HAP-1 (cell line): ENCODE results near the gene ALDH16A1.

Experiments
- DNase-seq, 2 experiments: peaks; one replicate each; pipeline ENCODE4 v3.0.0-alpha.2; 2016 to 2020; ENCODE audit warnings: low spot score in 2 of 2
- H3K27me3 ChIP-seq: fragments of 250-450 bp; sonication (Bioruptor Pico); 2 replicates; pipeline ENCODE4 v1.5.1; 2020; ENCODE audit warnings: low read depth, mild to moderate bottlenecking, moderate library complexity
- H3K36me3 ChIP-seq: fragments of 250-450 bp; sonication (Bioruptor Pico); replicated peaks from 2 replicates; pipeline ENCODE4 v1.5.1; 2020; ENCODE audit warnings: mild to moderate bottlenecking
- H3K4me1 ChIP-seq: fragments of 250-450 bp; sonication (Bioruptor Pico); 2 replicates; pipeline ENCODE4 v1.5.1; 2020; ENCODE audit warnings: mild to moderate bottlenecking
- H3K4me3 ChIP-seq: fragments of 250-450 bp; sonication (Bioruptor Pico); 2 replicates; pipeline ENCODE4 v1.5.1; 2020; ENCODE audit warnings: mild to moderate bottlenecking, moderate library complexity
- H3K9me3 ChIP-seq: fragments of 250-450 bp; sonication (Bioruptor Pico); 2 replicates; pipeline ENCODE4 v1.5.1; 2020; ENCODE audit warnings: mild to moderate bottlenecking, moderate library complexity
- in situ Hi-C: fragments of 300-500 bp; cut with MboI; formaldehyde crosslinking; loops from 3 replicates; pipeline ENCODE4 v1.14.3; 2020; ENCODE audit warnings: low sequenced_read_pairs, inconsistent platforms, mixed read lengths

ALDH16A1 gene

DNA sequence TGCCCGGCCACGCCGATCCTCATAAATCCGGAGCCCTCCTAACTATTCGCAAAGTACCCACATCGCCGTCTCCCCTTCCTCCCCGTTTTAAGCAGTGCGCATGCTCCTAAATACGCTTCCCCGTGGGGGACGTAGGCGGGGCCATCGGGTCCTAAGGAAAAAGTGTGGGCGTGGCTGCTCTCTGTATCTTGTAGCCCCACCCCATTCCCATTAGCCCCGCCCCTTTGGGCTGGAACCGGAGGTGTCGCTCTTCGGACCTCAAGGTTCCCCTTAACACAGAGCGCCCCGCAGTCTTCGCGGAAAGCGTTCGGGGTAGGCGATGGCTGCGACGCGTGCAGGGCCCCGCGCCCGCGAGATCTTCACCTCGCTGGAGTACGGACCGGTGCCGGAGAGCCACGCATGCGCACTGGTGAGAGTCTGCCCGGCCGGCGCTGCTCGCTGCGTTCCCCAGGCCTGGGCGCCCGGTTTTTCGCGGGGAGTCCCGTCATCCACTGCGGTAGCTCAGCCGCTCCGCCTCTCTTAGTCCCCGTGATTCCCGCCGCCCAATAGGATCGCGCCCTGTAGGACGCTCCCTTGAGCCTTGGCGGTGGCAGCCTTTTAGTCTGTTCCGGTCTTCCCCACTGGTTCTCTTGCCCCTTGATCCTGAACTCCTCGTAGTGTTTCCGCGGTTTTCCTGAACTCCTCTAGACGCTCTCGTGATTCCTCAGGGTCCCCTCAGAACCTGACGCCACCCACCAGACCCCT is at the start of gene ALDH16A1:
TSS of gene ALDH16A1 (plus strand) at position 213 of the 744 bp plus-strand sequence. CDS start at position 320, 107 bp downstream.
- Histone ChIP-seq H3K4me1 (peaks cover 3% of the 10 kb centered on the region; the same call in 1 of the 2 replicates), H3K9me3 (no peaks in the 10 kb centered on the region), H3K27me3 (no peaks in the 10 kb centered on the region), H3K4me3 (peak within 1 kb of the TSS; percentile 90), H3K36me3 (peaks cover 21% of the 10 kb centered on the region)
- in situ Hi-C loops = no loop called here
- DNase-seq = peak; percentile 96 to 98

DNA sequence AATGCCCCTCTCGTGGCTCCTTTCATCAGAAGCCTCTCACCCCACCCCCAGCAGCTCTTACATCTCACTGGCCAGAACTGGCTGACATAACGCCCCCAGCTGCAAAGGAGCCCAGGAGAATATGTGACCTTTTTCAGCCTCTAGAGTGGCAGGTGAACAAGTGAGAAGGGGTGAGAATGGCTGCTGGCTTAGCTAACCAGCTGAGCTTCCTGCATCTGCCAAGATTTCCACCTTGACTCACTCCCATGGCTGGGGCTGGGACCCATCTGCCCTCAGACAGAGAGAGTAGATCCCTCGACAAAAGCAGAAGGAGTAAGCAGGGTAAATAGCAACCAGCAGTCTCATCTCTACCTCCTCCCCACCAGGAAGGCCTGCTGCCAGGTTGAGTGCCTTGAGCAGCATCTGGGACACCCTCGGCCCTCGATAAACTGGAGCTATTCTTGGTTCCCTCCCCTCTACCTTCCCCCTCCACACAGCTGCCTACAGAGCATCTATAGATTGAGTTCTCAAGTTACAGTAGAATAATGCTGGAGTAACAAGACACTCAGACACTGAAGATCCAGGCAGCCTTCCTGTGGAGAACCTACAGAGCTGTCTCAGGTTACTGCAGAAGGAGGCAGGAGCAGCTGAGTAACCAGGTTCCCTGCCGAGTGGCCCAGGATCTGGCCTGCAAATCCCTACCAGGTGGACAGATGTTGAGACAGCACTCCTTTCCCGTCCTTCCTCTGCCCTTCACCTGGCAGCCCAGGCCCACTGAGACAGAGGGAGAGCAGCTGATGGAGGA is 49.4 kb upstream of the ALDH16A1 start:
- no peaks in the 10 kb centered on the region for H3K9me3 ChIP-seq
- no peaks in the 10 kb centered on the region for H3K36me3 ChIP-seq
- in situ Hi-C loops = no loop called here
- no peaks in the 10 kb centered on the region for H3K4me1 ChIP-seq
- H3K27me3 ChIP-seq = no peaks in the 10 kb centered on the region
- no peak overlapping the region for H3K4me3 ChIP-seq
- no peak for DNase-seq

DNA sequence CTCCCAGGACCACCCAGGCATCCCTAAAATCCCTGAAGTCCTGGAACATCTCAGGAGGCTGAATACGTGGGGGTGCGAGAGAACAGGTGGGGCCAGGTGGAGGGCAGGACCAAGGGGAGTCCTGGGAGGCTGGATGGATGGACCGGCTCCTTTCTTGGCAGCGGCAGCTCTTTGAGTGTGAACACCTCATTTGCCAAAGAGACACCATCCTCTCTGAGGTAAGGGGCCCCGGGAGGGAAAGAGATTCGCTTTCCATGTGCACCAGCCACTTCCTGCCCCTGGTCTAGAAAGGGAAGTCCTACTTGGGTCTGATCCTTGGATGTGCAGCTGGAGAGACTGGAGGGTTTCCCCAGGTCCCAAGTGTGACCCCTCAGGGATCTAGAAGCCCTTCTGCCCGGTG is 45.9 kb upstream of the ALDH16A1 start:
- H3K4me1 ChIP-seq = no peaks in the 10 kb centered on the region
- H3K36me3 ChIP-seq = no peaks in the 10 kb centered on the region
- in situ Hi-C loops = no loop called here
- H3K9me3 ChIP-seq = no peaks in the 10 kb centered on the region
- no peak for DNase-seq
- H3K4me3 ChIP-seq = no peak overlapping the region
- no peaks in the 10 kb centered on the region for H3K27me3 ChIP-seq

DNA sequence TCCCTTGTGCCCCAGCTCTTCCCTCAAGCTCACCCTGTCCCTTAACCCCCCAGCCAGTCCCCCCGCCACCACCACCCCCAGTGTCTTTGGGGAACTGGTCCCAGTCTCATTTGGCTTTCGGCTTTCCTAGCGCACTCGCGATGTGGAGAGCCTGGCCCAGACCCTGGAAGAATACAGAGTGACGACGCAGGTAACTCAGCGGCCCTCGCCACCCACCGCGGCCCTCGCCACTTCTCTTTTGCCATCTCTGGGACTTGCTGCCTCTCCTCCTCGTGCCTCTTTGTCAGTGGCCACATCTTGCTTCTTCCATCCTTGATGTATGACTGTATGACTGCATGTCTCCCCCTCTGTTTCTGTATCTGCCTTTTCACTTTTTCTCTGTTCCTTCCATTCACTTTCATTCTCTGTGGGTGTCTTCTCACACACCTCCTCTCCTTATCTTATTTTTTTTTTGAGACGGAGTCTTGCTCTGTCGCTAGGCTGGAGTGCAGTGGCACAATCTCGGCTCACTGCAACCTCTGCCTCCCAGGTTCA is 45.5 kb upstream of the ALDH16A1 start:
- no peaks in the 10 kb centered on the region for H3K27me3 ChIP-seq
- in situ Hi-C loops = no loop called here
- DNase-seq = no peak
- H3K4me1 ChIP-seq = no peaks in the 10 kb centered on the region
- no peak overlapping the region for H3K4me3 ChIP-seq
- H3K36me3 ChIP-seq = no peaks in the 10 kb centered on the region
- H3K9me3 ChIP-seq = no peaks in the 10 kb centered on the region

DNA sequence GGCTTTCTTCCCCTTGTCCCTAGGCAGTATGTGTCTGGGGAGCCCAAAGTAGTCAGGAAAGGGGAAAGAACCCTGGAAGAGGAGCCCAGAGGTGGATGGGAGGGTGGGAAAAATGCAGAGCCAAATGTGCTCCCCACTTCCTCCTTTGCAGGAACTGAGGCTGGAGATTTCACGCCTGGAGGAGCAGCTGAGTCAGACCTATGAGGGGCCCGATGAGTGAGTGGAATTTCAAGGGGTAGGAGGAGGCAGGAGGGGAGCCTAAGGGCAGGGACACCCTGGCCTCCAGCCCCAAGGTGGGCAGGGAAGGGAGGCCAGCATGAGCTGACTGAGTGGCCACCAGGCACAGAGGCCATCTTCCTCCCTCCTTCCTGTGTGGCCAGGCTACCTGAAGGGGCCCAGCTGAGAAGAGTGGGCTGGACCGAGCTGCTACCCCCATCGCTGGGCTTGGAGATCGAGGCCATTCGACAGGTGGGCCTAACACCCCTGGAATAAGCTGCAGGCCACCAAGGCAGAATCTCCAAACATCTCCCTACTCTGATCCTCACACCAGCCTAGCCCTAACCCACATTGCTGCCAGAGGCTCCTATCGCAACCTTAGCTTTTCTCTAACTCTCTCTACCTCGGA is 44.1 kb upstream of the ALDH16A1 start:
- no peak overlapping the region for H3K4me3 ChIP-seq
- no peaks in the 10 kb centered on the region for H3K36me3 ChIP-seq
- H3K4me1 ChIP-seq = no peaks in the 10 kb centered on the region
- in situ Hi-C loops = no loop called here
- no peaks in the 10 kb centered on the region for H3K9me3 ChIP-seq
- DNase-seq = no peak
- no peaks in the 10 kb centered on the region for H3K27me3 ChIP-seq

DNA sequence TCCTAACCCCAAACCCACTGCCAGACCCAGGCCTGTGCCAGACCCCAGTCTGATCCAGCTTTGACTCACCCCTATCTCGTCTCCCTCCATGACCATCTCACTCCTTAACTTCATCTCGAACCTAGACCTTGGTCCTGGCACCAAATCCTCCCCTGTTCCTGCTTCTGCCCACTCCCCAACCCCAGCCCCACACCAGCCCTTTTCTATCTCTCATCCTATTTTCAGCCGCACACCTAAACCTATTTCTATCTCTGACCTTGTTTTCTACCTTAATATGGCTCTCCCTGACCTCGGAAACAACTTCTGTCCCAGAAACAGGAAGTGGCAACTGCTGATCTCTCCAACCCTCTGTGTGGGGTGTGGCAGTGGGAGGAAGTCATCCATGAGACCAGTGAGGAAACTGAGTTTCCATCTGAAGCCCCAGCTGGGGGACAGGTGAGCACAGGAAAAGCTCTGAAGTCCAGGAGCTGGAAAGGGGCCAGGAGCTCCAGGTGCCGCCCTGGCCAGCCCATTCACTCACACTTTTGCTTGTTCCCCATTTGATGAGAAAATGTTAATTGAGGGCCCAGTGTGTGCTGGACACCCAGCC is 43.5 kb upstream of the ALDH16A1 start:
- Histone ChIP-seq H3K4me1 (no peaks in the 10 kb centered on the region), H3K9me3 (no peaks in the 10 kb centered on the region), H3K27me3 (no peaks in the 10 kb centered on the region), H3K4me3 (no peak overlapping the region), H3K36me3 (no peaks in the 10 kb centered on the region)
- no peak for DNase-seq
- in situ Hi-C loops = no loop called here

DNA sequence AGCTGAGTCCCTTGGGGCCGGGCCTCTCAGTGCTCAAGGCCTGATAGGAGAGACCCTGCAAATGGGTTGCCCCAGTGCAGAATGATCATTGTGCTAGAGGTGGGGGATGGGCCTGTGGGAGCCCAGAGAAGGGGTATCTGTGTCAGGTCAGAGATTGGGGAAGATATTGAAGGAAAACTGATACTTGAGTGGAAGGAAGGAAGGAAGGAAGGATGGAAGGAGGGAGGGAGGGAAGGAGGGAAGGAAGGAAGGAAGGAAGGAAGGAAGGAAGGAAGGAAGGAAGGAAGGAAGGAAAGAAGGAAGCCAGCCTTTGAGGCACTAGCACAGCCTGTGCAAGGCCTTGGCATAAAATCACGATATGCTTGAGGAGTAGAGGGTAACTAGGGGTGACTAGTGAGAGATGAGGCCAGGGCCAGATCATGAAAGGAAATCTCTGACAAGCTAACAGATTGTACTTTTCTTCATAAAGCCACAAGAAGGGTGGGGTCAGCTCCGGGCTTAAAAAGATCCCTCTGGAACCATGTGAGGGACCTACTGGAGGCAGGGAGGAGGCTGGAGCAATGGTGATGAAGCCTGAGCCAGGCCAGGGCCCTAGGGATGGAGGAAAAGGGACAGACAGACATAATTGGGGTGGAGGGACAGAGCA is 41.2 kb upstream of the ALDH16A1 start:
- H3K27me3 ChIP-seq = no peaks in the 10 kb centered on the region
- in situ Hi-C loops = no loop called here
- no peaks in the 10 kb centered on the region for H3K4me1 ChIP-seq
- no peak for DNase-seq
- H3K4me3 ChIP-seq = no peak overlapping the region
- no peaks in the 10 kb centered on the region for H3K36me3 ChIP-seq
- H3K9me3 ChIP-seq = no peaks in the 10 kb centered on the region

DNA sequence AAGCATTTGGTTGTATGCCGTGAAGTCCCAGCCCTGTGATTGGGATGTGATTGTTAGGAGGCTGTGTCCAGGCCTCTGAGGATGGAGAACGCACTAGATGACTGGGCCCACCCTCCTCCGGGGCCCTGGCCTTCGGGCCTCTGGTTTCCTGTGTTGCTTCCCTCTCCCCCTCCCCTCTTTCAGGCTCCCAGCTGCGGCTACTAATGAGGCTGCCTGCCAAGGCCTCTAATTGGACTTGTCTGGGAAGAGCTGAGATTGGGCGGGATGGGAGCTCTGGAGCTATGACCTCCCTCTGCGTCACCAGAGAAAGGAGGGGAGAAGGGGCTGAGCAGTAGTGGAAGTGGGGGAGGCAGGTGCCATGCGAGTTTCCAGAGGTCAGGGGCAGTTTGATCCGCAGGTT is 39.7 kb upstream of the ALDH16A1 start:
- in situ Hi-C loops = no loop called here
- H3K36me3 ChIP-seq = no peaks in the 10 kb centered on the region
- DNase-seq = no peak
- H3K9me3 ChIP-seq = no peaks in the 10 kb centered on the region
- no peak overlapping the region for H3K4me3 ChIP-seq
- no peaks in the 10 kb centered on the region for H3K4me1 ChIP-seq
- peaks cover 5% of the 10 kb centered on the region; the same call in 1 of the 2 replicates for H3K27me3 ChIP-seq

DNA sequence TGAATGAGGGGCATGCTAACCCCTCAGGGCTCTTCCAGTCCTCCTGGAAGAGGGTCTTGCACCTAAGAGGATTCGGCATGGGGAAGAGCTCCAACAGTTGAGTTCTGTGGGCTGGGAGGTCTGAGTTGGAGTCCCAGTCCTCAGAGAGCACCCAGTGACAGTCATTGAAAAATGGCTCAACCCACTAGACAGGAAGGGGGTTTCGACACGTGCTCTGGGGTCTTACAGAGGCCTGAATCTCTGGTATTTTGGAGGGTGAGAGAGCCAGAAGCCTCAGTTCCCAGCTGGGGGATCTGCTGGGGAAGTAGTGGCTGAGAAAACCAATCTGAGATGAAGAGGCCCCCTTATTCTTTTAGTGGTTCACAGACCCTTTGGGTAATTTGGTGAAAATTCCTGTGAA is 38.8 kb upstream of the ALDH16A1 start:
- H3K9me3 ChIP-seq = no peaks in the 10 kb centered on the region
- no peaks in the 10 kb centered on the region for H3K4me1 ChIP-seq
- no peak for DNase-seq
- peaks cover 13% of the 10 kb centered on the region for H3K27me3 ChIP-seq
- no peaks in the 10 kb centered on the region for H3K36me3 ChIP-seq
- no peak overlapping the region for H3K4me3 ChIP-seq
- in situ Hi-C loops = no loop called here

DNA sequence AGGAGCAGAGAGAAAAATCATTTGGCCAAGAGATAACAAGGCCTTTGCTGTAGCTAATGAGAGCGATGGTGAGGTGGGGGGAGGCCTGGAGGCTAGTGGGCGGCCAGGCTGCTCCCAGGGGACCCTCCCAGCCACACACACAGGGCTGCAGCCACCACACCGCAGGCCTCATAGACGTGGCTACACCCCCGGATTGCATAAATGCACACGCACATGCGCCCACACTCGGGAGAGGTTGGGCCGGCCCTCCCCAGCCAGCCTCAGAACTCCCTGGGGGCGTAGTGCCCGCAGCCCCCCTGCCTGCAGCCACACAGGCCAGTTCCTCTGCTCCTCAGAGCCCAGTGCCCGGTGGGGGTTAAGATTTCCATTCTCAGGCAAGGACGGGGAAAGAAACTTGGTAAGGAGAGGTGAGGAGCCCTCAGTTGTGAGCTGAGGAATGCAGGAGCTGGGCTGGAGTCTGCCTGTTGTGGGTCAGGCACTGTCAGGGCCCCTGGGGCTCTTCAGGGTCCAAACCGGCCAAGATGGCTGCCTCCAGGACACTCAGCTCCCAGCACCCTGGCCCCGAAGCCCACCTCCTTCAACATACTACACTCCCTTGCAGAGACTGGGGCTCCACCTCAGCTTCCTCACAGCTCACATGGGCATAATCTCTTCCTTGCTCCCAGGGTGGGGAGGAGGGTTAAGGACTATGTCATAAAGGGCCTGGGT is 37.8 kb upstream of the ALDH16A1 start:
- Histone ChIP-seq H3K27me3 (peaks cover 23% of the 10 kb centered on the region), H3K4me3 (no peak overlapping the region), H3K9me3 (no peaks in the 10 kb centered on the region), H3K36me3 (no peaks in the 10 kb centered on the region), H3K4me1 (no peaks in the 10 kb centered on the region)
- in situ Hi-C loops = no loop called here
- no peak for DNase-seq

DNA sequence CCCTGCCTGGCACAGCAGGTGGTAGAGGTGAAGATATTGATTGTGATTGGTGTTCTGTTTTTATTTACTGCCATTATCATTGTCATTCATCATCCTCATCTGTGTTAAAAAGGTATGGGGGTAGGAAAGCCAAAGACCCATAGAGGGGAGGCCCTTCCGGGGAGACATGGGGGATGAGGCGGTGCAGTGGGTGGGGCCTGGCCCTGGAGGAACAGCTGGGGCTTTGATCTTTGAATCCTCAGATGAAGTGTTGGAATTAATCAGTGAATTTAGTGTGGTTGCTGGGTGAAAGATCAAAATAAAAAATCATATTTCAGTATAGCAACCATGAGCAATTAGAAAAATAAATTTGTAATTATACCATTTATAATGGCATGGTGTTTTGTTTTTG is 37.2 kb upstream of the ALDH16A1 start:
- Histone ChIP-seq H3K4me1 (peaks cover 2% of the 10 kb centered on the region; the same call in 1 of the 2 replicates), H3K4me3 (no peak overlapping the region)
- in situ Hi-C loops = no loop called here

DNA sequence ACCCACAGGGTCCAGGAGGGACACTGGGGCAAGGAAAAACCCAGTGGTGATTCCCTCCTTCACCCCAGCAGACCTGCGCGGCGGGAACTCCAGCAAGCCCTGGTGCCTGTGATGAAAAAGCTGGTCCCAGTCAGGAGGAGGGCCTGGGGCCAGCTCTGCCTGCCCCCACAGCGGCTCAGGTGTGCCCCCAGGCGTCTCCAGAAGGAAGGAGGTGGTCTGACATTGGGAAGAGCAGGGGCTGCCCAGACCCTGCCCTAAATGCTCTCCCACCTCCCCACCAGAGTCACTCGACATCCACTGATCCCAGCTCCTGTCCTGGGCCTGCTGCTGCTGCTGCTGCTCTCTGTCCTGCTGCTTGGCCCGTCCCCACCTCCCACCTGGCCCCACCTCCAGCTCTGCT is 35.9 kb upstream of the ALDH16A1 start:
- Histone ChIP-seq H3K4me1 (peaks cover 2% of the 10 kb centered on the region; the same call in 1 of the 2 replicates), H3K27me3 (peaks cover 40% of the 10 kb centered on the region), H3K36me3 (no peaks in the 10 kb centered on the region), H3K4me3 (no peak overlapping the region), H3K9me3 (no peaks in the 10 kb centered on the region)
- in situ Hi-C loops = no loop called here
- no peak for DNase-seq

More for the DNA sequence above, 37.2 kb upstream of the ALDH16A1 start:
- Histone ChIP-seq H3K36me3 (no peaks in the 10 kb centered on the region), H3K27me3 (peaks cover 28% of the 10 kb centered on the region), H3K9me3 (no peaks in the 10 kb centered on the region)
- no peak for DNase-seq

DNA sequence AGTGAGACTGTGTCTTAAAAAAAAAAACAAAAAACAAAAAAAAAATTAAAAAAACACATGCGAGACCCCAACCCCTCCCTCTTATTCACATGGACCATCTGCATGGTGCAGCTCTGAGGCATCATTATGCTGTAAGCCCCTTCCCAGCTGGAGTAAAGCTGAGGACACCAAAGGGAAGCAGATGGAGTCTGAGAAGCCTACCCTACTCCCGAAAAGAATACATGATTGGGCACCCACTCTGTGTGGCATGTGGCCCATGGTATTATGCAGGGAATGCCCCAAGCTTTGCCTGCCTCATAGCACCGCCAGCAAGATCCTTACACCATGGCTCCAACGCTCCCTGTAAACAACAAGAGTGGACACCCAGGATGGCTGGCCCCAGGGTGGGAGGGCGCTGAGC is 34.5 kb upstream of the ALDH16A1 start:
- H3K27me3 ChIP-seq = peaks cover 54% of the 10 kb centered on the region
- no peak for DNase-seq

More for the DNA sequence above, 34.5 kb upstream of the ALDH16A1 start:
- Histone ChIP-seq H3K4me3 (no peak overlapping the region), H3K4me1 (peaks cover 2% of the 10 kb centered on the region; the same call in 1 of the 2 replicates), H3K36me3 (no peaks in the 10 kb centered on the region), H3K9me3 (no peaks in the 10 kb centered on the region)
- in situ Hi-C loops = no loop called here
